ENCODE data around the gene MMRN2.

- no peak for TF ChIP-seq POLR2AphosphoS5 (IDR thresholded peaks at IDR 0.05)
- TF ChIP-seq CTCF (IDR thresholded peaks at IDR 0.05): no peak
- TF ChIP-seq POLR2A (IDR thresholded peaks at IDR 0.05): no peak
These were observed 17.1 kb upstream of the MMRN2 start for GRCh38 chr10:86974484-86974883.

All from breast epithelium (tissue), 3 donors.